ENCODE results near the gene CEP192.

Gene CEP192

GRCh38 chr18:13107074-13107473, 115.9 kb downstream of the CEP192 start:
- DNase-seq = no peak

DNA sequence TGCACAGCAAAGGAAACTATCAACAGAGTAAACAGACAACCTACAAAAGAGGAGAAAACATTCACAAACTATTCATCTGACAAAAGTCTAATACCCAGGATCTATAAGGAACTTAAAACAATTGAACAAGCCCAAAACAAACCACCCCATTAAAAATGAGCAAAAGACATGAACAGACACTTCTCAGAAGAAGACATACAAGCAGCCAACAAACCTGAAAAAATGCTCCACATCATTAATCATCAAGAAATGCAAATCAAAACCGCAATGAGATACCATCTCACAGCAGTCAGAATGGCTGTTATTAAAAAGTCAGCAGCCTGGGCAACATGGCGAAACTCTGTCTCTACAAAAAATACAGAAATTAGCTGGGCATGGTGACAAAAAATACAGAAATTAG, 117.2 kb downstream of the CEP192 start:
- DNase-seq = no peak

GRCh38 chr18:13110559-13110958, 119.4 kb downstream of the CEP192 start:
- DNase-seq = no peak

DNA sequence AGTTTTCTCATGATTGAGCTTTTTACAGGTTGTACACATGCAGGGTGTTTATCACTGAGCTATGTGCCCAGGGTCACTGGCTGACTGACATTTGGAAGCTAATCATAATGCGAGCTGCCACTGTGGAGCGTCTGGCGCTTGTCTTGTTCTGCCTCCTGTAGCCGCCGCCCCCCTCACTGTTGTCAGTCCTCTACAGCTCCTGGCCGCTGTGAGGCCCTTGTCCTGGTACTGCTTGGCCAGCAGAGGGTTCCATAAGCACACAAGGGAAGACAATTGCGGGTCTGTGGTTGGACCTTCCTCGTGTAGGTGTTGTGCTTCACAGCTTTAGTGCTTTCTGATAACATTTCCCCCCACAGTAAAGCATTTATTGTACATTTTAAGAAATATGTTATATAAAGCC, 121.8 kb downstream of the CEP192 start:
- DNase-seq = no peak

DNA sequence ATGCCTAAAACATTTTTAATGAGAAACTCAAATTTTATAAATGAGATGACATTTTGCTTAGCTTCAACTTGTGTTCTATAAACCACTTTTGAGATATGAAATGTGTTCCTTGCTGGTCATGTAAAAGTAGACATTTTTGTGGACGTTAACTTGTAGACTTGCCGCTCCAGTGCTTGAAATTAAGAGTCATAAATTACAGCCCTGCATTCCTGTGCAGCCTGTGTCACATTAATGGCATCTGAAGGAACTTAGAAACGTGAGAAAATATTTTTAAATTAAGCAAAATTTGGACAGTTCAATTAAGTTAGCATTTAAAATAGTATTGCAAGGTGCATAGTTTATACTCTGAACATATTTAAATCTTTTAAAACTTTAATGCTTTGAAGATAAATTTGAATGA, 129.1 kb downstream of the CEP192 start:
- no peak for DNase-seq

DNA sequence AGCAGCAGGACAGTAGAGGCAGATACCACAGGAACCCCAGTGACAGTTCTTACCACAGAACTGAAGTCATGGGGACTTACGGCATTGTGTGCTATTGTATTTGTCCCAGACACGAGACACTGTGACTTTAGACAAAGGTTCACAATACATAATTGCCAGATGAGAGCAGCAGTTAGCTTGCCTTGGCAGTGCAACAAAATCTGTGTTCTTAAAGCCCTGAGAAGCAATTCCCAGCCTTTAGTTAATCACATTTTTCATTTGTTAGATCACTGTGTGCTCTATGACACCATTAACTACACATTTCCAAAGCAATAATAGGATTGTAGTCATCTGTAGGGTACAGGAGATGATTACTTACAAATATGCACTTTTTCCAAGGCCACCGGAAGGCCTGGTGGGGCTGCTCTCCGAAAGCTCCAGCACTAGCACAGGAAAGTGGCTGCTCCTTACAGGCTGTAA, 129.8 kb downstream of the CEP192 start:
- DNase-seq = no peak

DNA sequence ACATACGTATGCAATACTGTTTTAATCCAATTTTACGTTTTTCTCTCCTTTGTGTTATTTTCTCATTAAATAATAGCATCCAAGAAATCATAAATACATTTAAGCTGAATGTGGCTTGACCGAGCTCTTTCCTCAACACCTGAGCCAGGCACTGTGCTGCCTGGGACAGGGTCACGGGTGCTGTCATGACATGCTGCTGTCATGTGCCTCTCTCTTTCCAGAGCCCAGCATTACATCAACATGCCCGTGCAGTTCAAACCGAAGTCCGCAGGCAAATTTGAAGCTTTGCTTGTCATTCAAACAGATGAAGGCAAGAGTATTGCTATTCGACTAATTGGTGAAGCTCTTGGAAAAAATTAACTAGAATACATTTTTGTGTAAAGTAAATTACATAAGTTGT, 133.2 kb downstream of the CEP192 start:
- no peak for DNase-seq

DNA sequence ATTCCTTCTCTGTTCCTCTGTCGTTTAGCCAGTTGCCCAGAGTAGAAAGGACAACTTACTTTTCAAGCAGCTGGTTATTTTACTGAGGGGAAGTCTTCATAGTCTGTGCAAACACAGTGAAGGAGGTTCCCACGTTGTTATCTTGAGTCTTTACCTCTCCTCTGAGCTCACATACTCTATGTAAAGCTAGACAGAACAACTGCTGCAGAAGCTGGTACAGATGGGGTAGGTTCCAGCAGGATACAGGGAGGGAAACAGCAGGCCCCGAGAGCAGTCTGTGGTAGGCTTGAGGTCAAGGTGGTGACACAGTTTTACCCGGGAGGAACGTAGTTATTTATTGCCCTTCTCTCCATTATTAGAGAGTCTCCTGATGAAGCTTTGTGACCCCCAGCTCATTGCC, 134.0 kb downstream of the CEP192 start:
- no peak for DNase-seq

DNA sequence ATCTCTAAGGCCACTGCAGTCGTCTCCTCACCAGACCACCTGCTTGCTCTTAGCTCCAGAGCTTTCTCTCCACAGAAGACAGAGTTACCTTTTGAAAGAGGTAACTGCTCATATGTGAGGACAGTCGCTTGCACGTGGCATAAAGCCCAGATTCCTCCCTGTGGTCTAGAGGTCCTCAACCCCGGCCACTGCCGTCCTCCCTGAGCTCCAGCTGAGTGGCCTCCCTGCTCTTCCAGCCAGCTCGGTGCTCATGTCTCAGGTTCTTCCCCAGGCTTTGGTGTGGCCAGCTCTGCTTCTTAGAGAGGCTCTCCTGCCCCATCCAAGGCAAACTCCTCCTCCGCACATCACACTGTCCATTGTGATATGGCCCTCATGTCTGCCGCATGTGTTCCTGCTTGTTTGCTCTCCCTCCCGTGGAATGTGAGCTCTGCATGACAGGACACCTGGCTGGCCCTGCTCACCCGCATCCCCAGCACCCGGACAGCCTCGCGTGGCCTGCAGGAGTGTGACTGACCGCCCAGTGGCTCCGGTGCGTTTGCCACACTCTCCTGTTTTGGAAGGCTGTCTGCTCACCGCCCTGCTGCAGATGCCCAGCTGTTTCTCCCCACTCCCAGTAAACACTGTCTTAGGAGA, 135.9 kb downstream of the CEP192 start:
- no peak for DNase-seq

DNA sequence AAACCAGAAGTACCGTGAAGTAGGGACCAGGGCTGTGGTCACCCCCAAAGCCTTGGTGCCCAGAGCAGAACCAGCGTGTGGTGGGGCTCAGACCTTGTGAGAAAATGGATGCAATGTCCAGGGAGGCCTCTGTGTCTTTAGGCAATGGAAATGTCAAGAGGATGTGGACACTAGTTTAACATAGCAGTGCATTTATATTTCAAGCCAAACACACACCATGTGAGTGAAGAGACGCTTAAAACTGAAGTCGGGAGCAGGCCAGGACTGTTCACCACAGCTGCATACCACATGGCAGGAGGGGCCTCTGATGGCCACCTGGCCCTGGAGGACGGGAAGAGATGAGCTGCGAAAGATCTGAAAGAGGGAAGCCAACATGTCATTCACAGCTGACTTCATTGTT, 140.1 kb downstream of the CEP192 start:
- no peak for DNase-seq

- DNase-seq = no peak
Measured at GRCh38 chr18:13134551-13135401, 143.6 kb downstream of the CEP192 start.

GRCh38 chr18:13136056-13136903, 145.1 kb downstream of the CEP192 start:
- DNase-seq = peak; percentile 77

DNA sequence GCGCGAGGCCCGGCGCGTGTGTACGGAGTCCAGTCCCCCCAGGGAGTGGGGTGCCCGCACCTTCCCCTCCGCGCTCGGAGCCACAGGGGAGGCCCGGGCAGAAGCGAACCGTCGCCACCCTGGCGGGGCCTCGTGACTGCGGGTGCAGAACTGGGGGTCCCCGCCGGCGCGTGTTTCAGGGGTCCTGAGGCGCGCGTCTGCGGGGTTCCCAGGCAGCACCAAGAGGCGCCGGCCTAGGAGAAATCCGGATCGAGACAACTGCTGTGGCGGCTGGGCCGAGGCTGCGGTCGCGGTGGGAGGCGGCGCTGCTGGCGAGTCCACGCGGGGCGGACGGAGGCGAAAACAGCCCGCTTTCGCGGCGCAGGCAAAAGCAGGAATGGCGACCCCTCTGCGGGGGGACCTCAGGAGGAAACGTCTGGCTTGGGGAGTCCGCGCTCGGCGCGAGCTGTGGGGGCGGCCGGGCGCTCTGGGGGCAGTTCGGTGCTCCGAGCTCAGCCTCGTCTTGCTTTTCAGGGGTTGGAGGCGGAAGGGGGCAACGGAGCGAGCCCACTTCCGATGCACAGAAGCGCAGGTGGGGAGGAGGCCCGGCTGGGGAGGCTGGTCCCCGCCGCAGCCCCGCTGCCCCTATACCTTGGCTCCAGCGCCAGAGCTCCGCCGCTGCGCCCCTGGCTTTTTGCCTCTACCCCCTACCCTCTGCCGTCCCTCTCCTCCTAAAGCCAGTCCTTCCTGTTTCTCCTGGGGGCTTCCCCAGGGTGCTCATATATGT, 145.9 kb downstream of the CEP192 start:
- DNase-seq = peak; percentile 34

- peak; percentile 65 for DNase-seq
Measured at GRCh38 chr18:13137670-13138419, 146.7 kb downstream of the CEP192 start.

DNA sequence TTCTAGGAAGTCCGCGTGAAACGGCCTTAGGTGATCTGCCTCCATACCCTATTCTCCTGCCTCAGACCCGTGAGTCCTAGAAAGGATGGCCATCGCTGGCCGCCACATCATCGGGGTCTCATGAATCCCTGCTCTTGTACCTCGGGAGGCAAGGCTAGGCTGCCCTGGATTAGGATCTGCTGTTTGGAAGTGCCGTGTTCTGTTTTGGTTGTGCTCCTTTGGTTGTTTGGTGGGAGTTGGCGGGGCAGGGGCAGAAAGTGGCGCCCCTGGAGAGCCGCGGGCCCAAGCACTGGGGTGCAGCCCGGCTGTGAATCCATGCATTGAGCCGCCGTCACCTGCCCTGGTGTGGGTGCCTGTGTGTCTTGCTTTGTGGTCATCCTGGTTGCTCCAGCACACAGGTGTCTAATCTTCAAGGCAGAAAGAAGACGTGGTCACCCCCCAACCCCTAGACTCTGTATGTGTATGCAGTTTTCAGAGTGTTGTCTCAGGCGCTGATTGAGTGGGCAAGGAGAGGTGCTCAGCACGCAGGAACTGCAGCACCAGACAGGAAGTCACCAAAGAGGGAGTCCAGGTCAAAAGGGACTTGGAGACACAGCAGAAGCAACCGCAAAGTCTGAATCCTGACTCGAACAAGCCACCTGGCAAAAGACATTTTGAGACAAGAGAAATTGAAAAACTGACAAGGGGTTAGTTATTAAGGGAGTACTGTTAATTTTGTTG, 147.4 kb downstream of the CEP192 start:
- DNase-seq = no peak

GRCh38 chr18:13139885-13140450, 148.8 kb downstream of the CEP192 start:
- DNase-seq = no peak

DNA sequence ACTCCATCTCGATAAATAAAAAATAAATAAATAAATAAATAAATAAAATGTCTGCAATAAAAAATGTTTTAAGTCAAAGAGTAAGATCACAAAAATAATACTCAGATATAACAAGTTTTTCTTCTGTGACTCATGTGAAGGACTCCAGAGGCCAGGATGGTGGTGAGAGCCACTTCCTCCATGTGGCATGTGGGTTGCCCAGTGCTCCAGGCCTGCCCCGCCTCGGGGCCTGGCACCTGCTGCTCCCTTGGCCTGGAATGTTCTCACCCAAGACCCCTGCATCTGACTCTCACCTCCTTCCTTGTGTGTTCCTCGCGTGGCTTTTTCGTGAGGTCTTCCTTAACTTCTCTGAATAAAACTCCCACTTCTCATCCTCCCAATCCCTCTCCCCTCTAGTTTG, 150.0 kb downstream of the CEP192 start:
- no peak for DNase-seq

- no peak for DNase-seq
Measured at GRCh38 chr18:13145636-13146190, 154.6 kb downstream of the CEP192 start.

DNA sequence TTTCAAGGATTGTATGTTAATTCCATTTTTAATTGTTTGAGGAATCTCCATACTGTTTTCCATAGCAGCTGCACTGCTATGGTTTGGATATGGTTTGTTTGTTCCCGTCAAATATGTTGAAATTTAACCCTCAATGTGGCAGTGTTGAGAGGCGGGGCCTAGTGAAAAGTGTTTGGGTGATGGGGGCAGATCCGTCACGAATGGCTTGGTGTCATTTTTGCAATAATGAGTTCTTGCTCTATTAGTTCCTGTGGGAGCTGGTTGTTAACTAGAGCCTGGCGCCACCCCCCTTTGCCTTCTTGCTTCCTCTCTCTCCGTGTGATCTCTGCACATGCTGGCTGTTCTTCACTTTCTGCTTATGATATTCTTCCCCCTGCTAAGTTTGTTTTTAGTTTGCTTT, 156.0 kb downstream of the CEP192 start:
- no peak for DNase-seq

DNA sequence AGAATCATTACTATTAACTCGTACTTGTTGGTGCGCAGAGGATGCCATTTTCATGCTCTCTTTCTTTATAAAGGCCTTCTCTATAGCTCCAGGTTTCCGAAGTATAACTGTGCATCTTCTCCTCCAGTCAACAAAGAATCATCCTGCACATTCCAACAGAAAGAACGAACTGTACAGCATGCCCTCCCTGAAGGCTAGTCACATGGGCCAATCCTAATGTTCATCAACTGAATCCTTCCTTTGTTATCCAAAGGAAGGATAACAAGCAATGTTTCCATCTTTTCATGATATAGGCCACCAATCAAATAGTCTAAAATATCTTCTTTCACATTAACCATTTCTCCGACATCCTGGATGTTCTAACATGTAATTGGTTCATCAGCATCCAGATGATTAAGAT, 160.5 kb downstream of the CEP192 start:
- no peak for DNase-seq

DNA sequence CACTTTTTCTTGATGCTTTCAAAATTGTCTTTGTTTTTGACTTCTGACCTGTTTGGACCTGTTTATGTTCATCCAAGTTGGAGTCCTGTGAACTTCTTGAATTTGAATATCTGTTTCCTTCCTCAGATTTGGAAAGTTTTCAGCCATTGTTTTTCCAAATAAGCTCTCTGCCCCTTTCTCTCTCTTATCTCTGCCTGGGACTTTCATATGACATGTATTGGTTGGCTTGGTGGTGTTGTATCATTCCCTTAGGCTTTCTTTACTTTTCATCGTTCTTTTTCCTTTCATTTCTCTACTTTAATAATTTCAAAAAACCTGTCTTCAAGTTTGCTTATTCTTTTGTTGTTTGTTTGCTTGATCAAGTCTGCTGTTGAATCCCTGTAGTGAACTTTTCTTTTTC, 167.3 kb downstream of the CEP192 start:
- no peak for DNase-seq

All from activated CD4-positive, alpha-beta T cell treated with anti-CD3 and anti-CD28 coated beads for 48 hours (primary cell).